H9 (cell line): Measurements from ENCODE around the gene ATP8A1. TPM values are rescaled to one million over a fixed set of nuclear protein-coding genes. Genes with fewer than 3 reads are reported as not detected.

ENCODE experiments used
- DNase-seq: peaks from one replicate; pipeline ENCODE4 v3.0.0-alpha.2; 2017
- H2AFZ ChIP-seq: one replicate; pipeline ENCODE4 v1.6.1; 2013; ENCODE audit warnings: mild to moderate bottlenecking, low read length, control low read depth, moderate library complexity
- H2AK5ac ChIP-seq: 2 replicates; pipeline ENCODE4 v1.6.1; 2013; ENCODE audit warnings: low read length, control low read depth, mixed read lengths; ENCODE audit not compliant: insufficient read length
- H2BK120ac ChIP-seq: one replicate; pipeline ENCODE4 v1.6.1; 2013; ENCODE audit warnings: low read depth, mild to moderate bottlenecking, low read length, control low read depth, inconsistent platforms; ENCODE audit not compliant: poor library complexity, severe bottlenecking
- H2BK12ac ChIP-seq: 2 replicates; pipeline ENCODE4 v1.6.1; 2013; ENCODE audit warnings: low read length, control low read depth, mixed read lengths, low read depth; ENCODE audit not compliant: insufficient read length
- H2BK15ac ChIP-seq: 2 replicates; pipeline ENCODE4 v1.6.1; 2013; ENCODE audit warnings: low read depth, low read length, control low read depth
- H2BK20ac ChIP-seq: one replicate; pipeline ENCODE4 v1.6.1; 2013; ENCODE audit warnings: low read depth, mild to moderate bottlenecking, low read length, control low read depth, inconsistent platforms; ENCODE audit not compliant: poor library complexity, severe bottlenecking
- H2BK5ac ChIP-seq: 2 replicates; pipeline ENCODE4 v1.6.1; 2013; ENCODE audit warnings: low read length, control low read depth, mixed read lengths; ENCODE audit not compliant: insufficient read length
- H3K14ac ChIP-seq: 2 replicates; pipeline ENCODE4 v1.6.1; 2013; ENCODE audit warnings: low read length, control low read depth; ENCODE audit not compliant: insufficient read depth
- H3K18ac ChIP-seq: 2 replicates; pipeline ENCODE4 v1.6.1; 2013; ENCODE audit warnings: low read depth, mild to moderate bottlenecking, mixed read lengths, low read length, control low read depth; ENCODE audit not compliant: insufficient read length
- H3K23ac ChIP-seq: 2 replicates; pipeline ENCODE4 v1.6.1; 2013; ENCODE audit warnings: low read length, control low read depth, mixed read lengths, low read depth; ENCODE audit not compliant: insufficient read length
- H3K23me2 ChIP-seq: 2 replicates; pipeline ENCODE4 v1.6.1; 2013; ENCODE audit warnings: low read depth, mild to moderate bottlenecking, mixed read lengths, low read length, control low read depth; ENCODE audit not compliant: insufficient read length, poor library complexity, severe bottlenecking
- H3K27ac ChIP-seq: 2 replicates; pipeline ENCODE4 v1.5.1; 2013; ENCODE audit warnings: low read length, control low read depth, mixed read lengths, low read depth; ENCODE audit not compliant: insufficient read length
- H3K27me3 ChIP-seq: 2 replicates; pipeline ENCODE4 v1.6.1; 2013; ENCODE audit warnings: low read length, control low read depth, inconsistent platforms; ENCODE audit not compliant: insufficient read depth
- H3K4ac ChIP-seq: 2 replicates; pipeline ENCODE4 v1.6.1; 2013; ENCODE audit warnings: low read depth, mild to moderate bottlenecking, control low read depth, inconsistent platforms, low read length, moderate library complexity
- H3K4me1 ChIP-seq: 2 replicates; pipeline ENCODE4 v1.6.1; 2013; ENCODE audit warnings: low read length, control low read depth, inconsistent platforms; ENCODE audit not compliant: insufficient read depth
- H3K4me2 ChIP-seq: 2 replicates; pipeline ENCODE4 v1.6.1; 2013; ENCODE audit warnings: low read length, control low read depth, mixed read lengths; ENCODE audit not compliant: insufficient read length, insufficient read depth
- H3K56ac ChIP-seq: 2 replicates; pipeline ENCODE4 v1.6.1; 2013; ENCODE audit warnings: low read depth, mild to moderate bottlenecking, mixed read lengths, low read length, control low read depth; ENCODE audit not compliant: insufficient read length
- H3K79me1 ChIP-seq: 2 replicates; pipeline ENCODE4 v1.6.1; 2013; ENCODE audit warnings: low read depth, mild to moderate bottlenecking, moderate library complexity, low read length, control low read depth, inconsistent platforms; ENCODE audit not compliant: insufficient read depth, poor library complexity, severe bottlenecking
- H3K79me2 ChIP-seq: 2 replicates; pipeline ENCODE4 v1.6.1; 2013; ENCODE audit warnings: low read length, control low read depth, inconsistent platforms; ENCODE audit not compliant: insufficient read depth
- H3K9ac ChIP-seq: 2 replicates; pipeline ENCODE4 v1.6.1; 2013; ENCODE audit warnings: low read length, control low read depth, mixed read lengths; ENCODE audit not compliant: insufficient read length; ENCODE audit errors: extremely low read depth
- H3K9me3 ChIP-seq: one replicate; pipeline ENCODE4 v1.6.1; 2013; ENCODE audit warnings: low read depth, low read length, inconsistent platforms; ENCODE audit not compliant: control insufficient read depth
- H3T11ph ChIP-seq: one replicate; pipeline ENCODE4 v1.6.1; 2013; ENCODE audit warnings: mild to moderate bottlenecking, low read length, control low read depth, inconsistent platforms
- H4K20me1 ChIP-seq: one replicate; pipeline ENCODE4 v1.6.1; 2013; ENCODE audit not compliant: control insufficient read depth, insufficient read length, insufficient read depth
- H4K5ac ChIP-seq: 2 replicates; pipeline ENCODE4 v1.6.1; 2013; ENCODE audit warnings: low read depth, mild to moderate bottlenecking, mixed read lengths, low read length, control low read depth; ENCODE audit not compliant: insufficient read length
- H4K8ac ChIP-seq: replicated peaks from 2 replicates; pipeline ENCODE4 v1.6.1; 2013; ENCODE audit warnings: low read length, control low read depth, mixed read lengths, low read depth; ENCODE audit not compliant: insufficient read length
- H4K91ac ChIP-seq: 2 replicates; pipeline ENCODE4 v1.6.1; 2013; ENCODE audit warnings: low read depth, mild to moderate bottlenecking, moderate library complexity, mixed read lengths, low read length, control low read depth; ENCODE audit not compliant: insufficient read length
- H3K27ac Mint-ChIP-seq, 3 experiments: 2 replicates in 2 of 3; 3 replicates in 1 of 3; pipeline ENCODE4 v1.8.0; 2020 to 2021; ENCODE audit warnings: mixed read lengths in 3 of 3, mild to moderate bottlenecking in 1 of 3, moderate library complexity in 1 of 3
- H3K27me3 Mint-ChIP-seq: 2 replicates; pipeline ENCODE4 v1.8.0; 2021; ENCODE audit warnings: low read depth, mild to moderate bottlenecking, moderate library complexity, mixed read lengths
- H3K36me3 Mint-ChIP-seq, 3 experiments: 2 replicates in 2 of 3; 3 replicates in 1 of 3; pipeline ENCODE4 v1.8.0; 2020 to 2021; ENCODE audit warnings: low read depth in 3 of 3, mixed read lengths in 3 of 3; ENCODE audit not compliant: insufficient read depth in 1 of 3
- H3K4me1 Mint-ChIP-seq, 2 experiments: 2 replicates each; pipeline ENCODE4 v1.8.0; 2020; ENCODE audit warnings: mixed read lengths in 2 of 2
- H3K4me3 Mint-ChIP-seq, 2 experiments: 2 replicates in 1 of 2; 3 replicates in 1 of 2; pipeline ENCODE4 v1.8.0; 2020 to 2021; ENCODE audit warnings: mild to moderate bottlenecking in 2 of 2, mixed read lengths in 2 of 2, moderate library complexity in 1 of 2
- H3K9me3 Mint-ChIP-seq, 2 experiments: 2 replicates in 1 of 2; 3 replicates in 1 of 2; pipeline ENCODE4 v1.8.0; 2020; ENCODE audit warnings: mild to moderate bottlenecking in 2 of 2, mixed read lengths in 2 of 2, moderate library complexity in 1 of 2
- WGBS: extraction: QIAGEN DNeasy Blood & Tissue Kit; methylation state at CpG from one replicate; pipeline ENCODE4 v1.1.7; 2013; ENCODE audit warnings: missing lambda C conversion rate, low lambda C conversion rate, mixed read lengths; ENCODE audit not compliant: insufficient read length; ENCODE audit errors: extremely low coverage; 5-methylcytosine and 5-hydroxymethylcytosine counted together
- total RNA-seq: library from RNA; stranded (reverse); gene quantifications from 2 replicates; pipeline ENCODE4 v1.2.1, GENCODE V29; 2021
- TF ChIP-seq, protein P1 (sequence below): fragments of 200-600 bp; sonication (generic); conservative IDR thresholded peaks from 3 replicates; pipeline ENCODE4 v1.8.0; 2021; ENCODE audit warnings: antibody characterized with exemption, mild to moderate bottlenecking

ATP8A1 gene
- total RNA-seq, 1 experiment from 2014 or later = 5.1 TPM

DNA sequence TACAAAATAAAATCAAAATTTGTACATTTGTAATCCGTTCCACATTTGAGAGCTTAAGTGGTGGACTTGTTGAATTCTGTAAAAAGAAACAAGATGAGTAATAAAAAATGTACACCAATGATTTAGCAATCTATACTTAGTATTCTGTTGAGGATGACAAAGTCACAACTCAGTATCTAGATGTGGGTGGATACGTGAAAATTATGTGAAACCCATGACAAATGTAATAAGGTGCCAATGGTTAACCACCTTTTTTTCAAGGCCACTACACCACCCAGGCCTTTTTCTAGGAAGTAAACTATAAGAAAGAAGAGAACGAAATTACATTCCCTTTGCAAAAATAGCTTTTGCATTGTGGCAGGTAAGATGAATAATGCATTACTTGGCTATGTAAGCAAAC, 77.0 kb downstream of the ATP8A1 start:
- Histone ChIP-seq H3K18ac (no peak overlapping the region), H2BK12ac (no peak overlapping the region), H2BK15ac (no peak overlapping the region), H3K14ac (no peak overlapping the region), H3T11ph (no peak overlapping the region), H3K4me1 (no peaks in the 10 kb centered on the region), H3K4ac (no peak overlapping the region), H3K27ac (no peak overlapping the region), H4K5ac (no peak overlapping the region), H2BK120ac (no peak overlapping the region), H3K9me3 (no peaks in the 10 kb centered on the region), H3K23me2 (no peaks in the 10 kb centered on the region), H3K79me1 (no peaks in the 10 kb centered on the region), H2AFZ (no peak overlapping the region), H3K79me2 (no peaks in the 10 kb centered on the region), H3K4me2 (no peak overlapping the region), H3K9ac (no peak overlapping the region), H2AK5ac (no peak overlapping the region), H2BK5ac (no peak overlapping the region), H3K56ac (no peak overlapping the region), H3K23ac (no peak overlapping the region), H4K91ac (no peak overlapping the region), H4K20me1 (no peaks in the 10 kb centered on the region), H3K27me3 (no peaks in the 10 kb centered on the region), H4K8ac (no peak overlapping the region), H2BK20ac (no peak overlapping the region)
- Mint-ChIP-seq H3K4me1 (no peaks in the 10 kb centered on the region), H3K4me3 (no peak overlapping the region), H3K9me3 (no peaks in the 10 kb centered on the region), H3K27me3 (no peaks in the 10 kb centered on the region), H3K27ac (no peak overlapping the region), H3K36me3 (peaks cover 0 to 2% (median 1%) of the 10 kb centered on the region in 3 experiments; a peak in 4 of 7 replicates)
- no peak for DNase-seq
- WGBS = no CpG with 5 or more reads among the region's 3 CpGs
- TF ChIP-seq, protein P1, sequence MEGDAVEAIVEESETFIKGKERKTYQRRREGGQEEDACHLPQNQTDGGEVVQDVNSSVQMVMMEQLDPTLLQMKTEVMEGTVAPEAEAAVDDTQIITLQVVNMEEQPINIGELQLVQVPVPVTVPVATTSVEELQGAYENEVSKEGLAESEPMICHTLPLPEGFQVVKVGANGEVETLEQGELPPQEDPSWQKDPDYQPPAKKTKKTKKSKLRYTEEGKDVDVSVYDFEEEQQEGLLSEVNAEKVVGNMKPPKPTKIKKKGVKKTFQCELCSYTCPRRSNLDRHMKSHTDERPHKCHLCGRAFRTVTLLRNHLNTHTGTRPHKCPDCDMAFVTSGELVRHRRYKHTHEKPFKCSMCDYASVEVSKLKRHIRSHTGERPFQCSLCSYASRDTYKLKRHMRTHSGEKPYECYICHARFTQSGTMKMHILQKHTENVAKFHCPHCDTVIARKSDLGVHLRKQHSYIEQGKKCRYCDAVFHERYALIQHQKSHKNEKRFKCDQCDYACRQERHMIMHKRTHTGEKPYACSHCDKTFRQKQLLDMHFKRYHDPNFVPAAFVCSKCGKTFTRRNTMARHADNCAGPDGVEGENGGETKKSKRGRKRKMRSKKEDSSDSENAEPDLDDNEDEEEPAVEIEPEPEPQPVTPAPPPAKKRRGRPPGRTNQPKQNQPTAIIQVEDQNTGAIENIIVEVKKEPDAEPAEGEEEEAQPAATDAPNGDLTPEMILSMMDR = no peak
